Liver (tissue), 9 donors: Measurements from ENCODE around the gene B4GALT3. TPM values are rescaled to one million over a fixed set of nuclear protein-coding genes. Genes with fewer than 3 reads are reported as not detected.

Experiments used
- DNase-seq: peaks from one replicate; pipeline ENCODE4 v3.0.0-alpha.2; 2017; ENCODE audit warnings: low spot score
- H3K27ac ChIP-seq, 2 donors: one replicate each; pipeline ENCODE4 v1.7.0; 2013; ENCODE audit warnings: inconsistent platforms in 2 of 2, low read length in 2 of 2, control low read depth in 1 of 2, low read depth in 1 of 2, mild to moderate bottlenecking in 1 of 2
- H3K27me3 ChIP-seq, 4 donors: one replicate each; pipeline versions ENCODE4 v1.6.1 to v1.7.0; 2013; ENCODE audit warnings: low read length in 3 of 4, inconsistent platforms in 1 of 4, mild to moderate bottlenecking in 1 of 4, moderate library complexity in 1 of 4; ENCODE audit not compliant: control insufficient read depth in 4 of 4, insufficient read depth in 4 of 4
- H3K36me3 ChIP-seq, 4 donors: one replicate each; pipeline versions ENCODE4 v1.6.1 to v1.7.0; 2013; ENCODE audit warnings: low read length in 3 of 4, mild to moderate bottlenecking in 3 of 4, low read depth in 1 of 4, moderate library complexity in 1 of 4; ENCODE audit not compliant: control insufficient read depth in 4 of 4, insufficient read depth in 3 of 4
- H3K4me1 ChIP-seq, 4 donors: one replicate each; pipeline versions ENCODE4 v1.6.1 to v1.7.0; 2013; ENCODE audit warnings: low read length in 3 of 4, mild to moderate bottlenecking in 3 of 4, moderate library complexity in 1 of 4; ENCODE audit not compliant: control insufficient read depth in 4 of 4, insufficient read depth in 4 of 4
- H3K4me3 ChIP-seq, 3 donors: one replicate each; pipeline versions ENCODE4 v1.6.1 to v1.7.0; 2013; ENCODE audit warnings: low read length in 3 of 3, control low read depth in 1 of 3, low read depth in 1 of 3, mild to moderate bottlenecking in 1 of 3
- H3K9ac ChIP-seq, 2 donors: one replicate each; pipeline ENCODE4 v1.7.0; 2013; ENCODE audit warnings: low read length in 2 of 2, mild to moderate bottlenecking in 2 of 2, moderate library complexity in 2 of 2, control low read depth in 1 of 2, low read depth in 1 of 2
- H3K9me3 ChIP-seq, 4 donors: one replicate each; pipeline versions ENCODE4 v1.6.1 to v1.7.0; 2013; ENCODE audit warnings: low read length in 3 of 4; ENCODE audit not compliant: control insufficient read depth in 4 of 4
- ATF3 ChIP-seq: IDR thresholded peaks from 2 replicates; pipeline ENCODE4 v1.6.1; 2016; ENCODE audit warnings: antibody characterized with exemption
- CTCF ChIP-seq: fragments of 150-350 bp; IDR thresholded peaks from 2 replicates; pipeline ENCODE4 v1.5.1; 2017; ENCODE audit warnings: improper control_type of control experiment, low read depth, low read length; ENCODE audit not compliant: missing input control
- FOXA1 ChIP-seq: IDR thresholded peaks from 2 replicates; pipeline ENCODE4 v1.6.1; 2016; ENCODE audit warnings: antibody characterized with exemption
- FOXA2 ChIP-seq: IDR thresholded peaks from 2 replicates; pipeline ENCODE4 v1.6.1; 2016; ENCODE audit warnings: antibody characterized with exemption
- HNF4A ChIP-seq, 2 donors: conservative IDR thresholded peaks; 2 replicates each; pipeline ENCODE4 v1.6.1; 2016; ENCODE audit warnings: antibody characterized with exemption in 2 of 2, mild to moderate bottlenecking in 2 of 2
- JUND ChIP-seq, 2 donors: IDR thresholded peaks; 2 replicates each; pipeline ENCODE4 v1.6.1; 2016; ENCODE audit warnings: antibody characterized with exemption in 2 of 2
- MAX ChIP-seq: IDR thresholded peaks from 2 replicates; pipeline ENCODE4 v1.6.1; 2016; ENCODE audit warnings: antibody characterized with exemption
- NR2F2 ChIP-seq: IDR thresholded peaks from 2 replicates; pipeline ENCODE4 v1.6.1; 2016; ENCODE audit warnings: antibody characterized with exemption
- RAD21 ChIP-seq, 2 donors: IDR thresholded peaks; 2 replicates each; pipeline ENCODE4 v1.6.1; 2016; ENCODE audit warnings: antibody characterized with exemption in 2 of 2, mild to moderate bottlenecking in 2 of 2
- RXRA ChIP-seq, 2 donors: IDR thresholded peaks; 2 replicates each; pipeline ENCODE4 v1.6.1; 2017 to 2018; ENCODE audit warnings: antibody characterized with exemption in 2 of 2, mild to moderate bottlenecking in 1 of 2
- SP1 ChIP-seq: IDR thresholded peaks from 2 replicates; pipeline ENCODE4 v1.6.1; 2018; ENCODE audit warnings: antibody characterized with exemption, mild to moderate bottlenecking
- YY1 ChIP-seq: IDR thresholded peaks from 2 replicates; pipeline ENCODE4 v1.6.1; 2016; ENCODE audit warnings: antibody characterized with exemption, mild to moderate bottlenecking
- ZBTB33 ChIP-seq: IDR thresholded peaks from 2 replicates; pipeline ENCODE4 v1.6.1; 2016; ENCODE audit warnings: antibody characterized with exemption
- WGBS: extraction: QIAGEN DNeasy Blood & Tissue Kit; methylation state at CpG from one replicate; pipeline ENCODE4 v1.1.7; 2013; 5-methylcytosine and 5-hydroxymethylcytosine counted together
- polyA plus RNA-seq, 2 donors: library from polyadenylated mRNA; stranded (reverse) in 1 of 2; unstranded in 1 of 2; fragments of 200-250 nt in 1 of 2; fragments of >200 nt in 1 of 2; fragmentation: Nextera tagmentation in 1 of 2; extraction: Ambion mirVana in 1 of 2; gene quantifications; one replicate each; pipeline versions ENCODE4 v1.2.1 to v1.2.3, GENCODE V29; 2013 to 2015
- total RNA-seq, 2 donors: library from RNA; depleted of rRNA; stranded (reverse); fragments of >200 nt; gene quantifications; one replicate each; pipeline ENCODE4 v1.2.3, GENCODE V29; 2014
- donor health status: healthy.
- donor health status: healthy.
- donor health status: healthy.
- donor health status: healthy.
- donor health status: healthy.

Gene B4GALT3
- total and polyA plus RNA-seq, 4 donors: 13.1 to 23.8 (median 14.7) TPM

DNA sequence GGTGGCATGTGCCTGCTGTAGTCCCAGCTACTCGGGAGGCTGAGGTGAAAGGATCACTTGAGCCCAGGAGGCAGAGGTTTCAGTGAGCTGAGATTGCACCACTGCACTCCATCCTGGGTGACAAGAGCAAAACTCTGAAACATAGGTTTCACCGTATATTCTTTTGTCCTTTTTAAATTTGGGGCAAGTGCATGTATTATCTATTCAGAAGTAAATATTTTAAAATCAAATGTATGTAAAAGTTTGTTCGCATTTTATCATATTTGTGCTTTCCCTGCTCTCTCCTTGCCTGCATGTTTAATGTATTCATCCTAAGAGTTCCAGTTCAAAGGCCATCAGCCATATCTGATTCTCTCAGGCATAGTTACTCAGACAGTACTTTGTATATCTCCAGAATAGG lies 31.5 kb downstream of the B4GALT3 start:
- no peaks in the 10 kb centered on the region for H3K4me1 ChIP-seq
- no peaks in the 10 kb centered on the region for H3K36me3 ChIP-seq
- H3K27me3 ChIP-seq: no peaks in the 10 kb centered on the region
- H3K27ac ChIP-seq: no peak overlapping the region
- DNase-seq: no peak
- H3K9ac ChIP-seq: no peak overlapping the region
- H3K9me3 ChIP-seq: no peaks in the 10 kb centered on the region
- TF ChIP-seq ATF3 (no peak), HNF4A (conservative IDR thresholded peaks at IDR 0.05) (no peak), RAD21 (IDR thresholded peaks at IDR 0.05) (no peak), CTCF (no peak), NR2F2 (no peak), YY1 (no peak), JUND (IDR thresholded peaks at IDR 0.05) (no peak), FOXA1 (no peak), FOXA2 (no peak), ZBTB33 (no peak), SP1 (no peak), RXRA (IDR thresholded peaks at IDR 0.05) (no peak)
- H3K4me3 ChIP-seq: no peak overlapping the region
- WGBS: 85% methylated on average over 3 of the region's 3 CpGs

DNA sequence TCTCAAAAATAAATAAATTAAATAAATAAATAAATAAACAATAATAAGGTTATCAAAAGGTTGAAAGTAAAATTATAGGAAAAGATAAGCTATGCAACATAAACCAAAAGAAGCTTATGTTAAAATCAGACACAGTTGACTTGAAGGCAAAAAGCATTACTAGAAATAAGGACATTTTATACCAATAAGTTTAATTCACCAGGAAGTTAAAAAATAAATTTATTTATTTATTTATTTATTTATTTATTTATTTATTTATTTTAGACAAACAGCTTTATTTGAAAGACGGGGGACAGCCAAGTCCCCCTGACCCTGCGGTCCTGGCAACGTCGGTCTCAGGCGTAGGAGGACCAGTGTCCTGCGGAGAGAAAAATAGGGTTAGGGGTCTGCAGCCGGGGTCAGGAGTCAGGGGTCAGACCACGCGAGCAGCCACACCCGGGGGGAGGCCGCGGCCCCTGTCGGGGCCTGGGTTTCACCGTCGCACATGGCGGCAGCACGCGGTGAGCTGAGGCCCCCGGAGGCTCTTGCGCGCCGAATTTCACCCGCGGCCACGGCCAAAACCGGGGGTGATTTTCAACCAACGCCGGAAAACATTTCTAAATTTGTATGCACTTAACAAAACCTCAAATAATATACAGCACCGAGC lies 36.4 kb downstream of the B4GALT3 start:
- DNase-seq: no peak
- no peaks in the 10 kb centered on the region for H3K36me3 ChIP-seq
- H3K27me3 ChIP-seq: no peaks in the 10 kb centered on the region
- TF ChIP-seq FOXA1 (no peak), HNF4A (conservative IDR thresholded peaks at IDR 0.05) (no peak), RXRA (IDR thresholded peaks at IDR 0.05) (no peak), ATF3 (no peak), MAX (no peak), FOXA2 (no peak), SP1 (no peak), RAD21 (IDR thresholded peaks at IDR 0.05) (no peak)
- no peak overlapping the region for H3K9ac ChIP-seq
- H3K9me3 ChIP-seq: no peaks in the 10 kb centered on the region
- no peak overlapping the region for H3K27ac ChIP-seq
- peaks cover 0 to 3% (median 0%) of the 10 kb centered on the region in 4 donors for H3K4me1 ChIP-seq
- 94% methylated on average over 29 of the region's 29 CpGs for WGBS
- no peak overlapping the region for H3K4me3 ChIP-seq

DNA sequence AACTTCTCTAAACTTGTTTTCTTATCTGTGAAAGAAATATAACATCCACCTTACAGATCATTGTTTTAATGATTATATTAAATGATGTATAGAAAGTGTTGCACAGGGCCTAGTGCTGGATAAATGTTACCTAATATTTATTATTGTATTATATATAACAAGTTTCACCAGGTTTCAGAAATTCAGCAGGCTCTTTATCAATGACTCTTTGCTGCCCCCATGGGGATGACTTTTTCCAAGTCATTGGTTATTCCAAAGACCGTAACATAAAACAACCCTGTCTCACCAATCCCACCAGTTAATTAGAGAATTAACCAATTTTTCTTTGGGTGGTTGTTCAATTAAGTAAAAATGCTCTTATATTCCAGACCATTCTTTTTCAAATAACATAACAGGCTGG lies 37.5 kb downstream of the B4GALT3 start:
- Histone ChIP-seq H3K9ac (no peak overlapping the region), H3K4me1 (peaks cover 0 to 3% (median 0%) of the 10 kb centered on the region in 4 donors), H3K27me3 (no peaks in the 10 kb centered on the region), H3K4me3 (no peak overlapping the region), H3K9me3 (no peaks in the 10 kb centered on the region), H3K36me3 (no peaks in the 10 kb centered on the region), H3K27ac (no peak overlapping the region)
- TF ChIP-seq RXRA (IDR thresholded peaks at IDR 0.05) (no peak), CTCF (peak; percentile 51), RAD21 (IDR thresholded peaks at IDR 0.05) (peak; percentile 78 to 79), NR2F2 (no peak), SP1 (no peak)
- DNase-seq: peak; percentile 61
- 20% methylated on average over 1 of the region's 1 CpG for WGBS
